Upper lobe of right lung (tissue), 1 donor: ENCODE measurements around the gene GATA5. TPM values are rescaled to one million over a fixed set of nuclear protein-coding genes. Genes with fewer than 3 reads are reported as not detected.

Source experiments
- ATAC-seq: fragments of 200-7000 bp; cut with Tn5 transposase; one replicate; pipeline ENCODE4 v1.9.1; 2020; ENCODE audit warnings: mild to moderate bottlenecking, moderate library complexity
- DNase-seq: peaks from one replicate; pipeline ENCODE4 v3.0.0-alpha.2; 2020
- H3K27ac ChIP-seq: fragments of 200-600 bp; one replicate; pipeline ENCODE4 v1.8.0; 2022
- H3K27me3 ChIP-seq: fragments of 200-600 bp; one replicate; pipeline ENCODE4 v1.8.0; 2022; ENCODE audit warnings: mild to moderate bottlenecking
- H3K36me3 ChIP-seq: fragments of 200-600 bp; one replicate; pipeline ENCODE4 v1.8.0; 2022
- H3K4me1 ChIP-seq: fragments of 200-600 bp; one replicate; pipeline ENCODE4 v1.8.0; 2022
- H3K4me3 ChIP-seq: fragments of 200-600 bp; one replicate; pipeline ENCODE4 v1.8.0; 2022; ENCODE audit warnings: mild to moderate bottlenecking
- H3K9me3 ChIP-seq: fragments of 200-600 bp; one replicate; pipeline ENCODE4 v1.8.0; 2022
- CTCF ChIP-seq: fragments of 200-600 bp; IDR thresholded peaks from one replicate; pipeline ENCODE4 v1.8.0; 2022; ENCODE audit warnings: antibody characterized with exemption
- intact Hi-C: fragments of 100-400 bp; cut with DNase I; formaldehyde crosslinking; loops from one replicate; pipeline ENCODE4 v1.11.0; 2022
- total RNA-seq: library from RNA; stranded (reverse); fragmentation: NEBNext Ultra II Directional; extraction: Animal tissue kit (Norgen Biotek cat#: 25700); gene quantifications from one replicate; pipeline ENCODE4 v1.2.1, GENCODE V29; 2021
- donor health status: DM: no; HTN: yes; CAD: no; lungs with severe emphysema.

GATA5 gene
- total RNA-seq, 1 donor from 2014 or later, result 2.5 TPM

- Histone ChIP-seq H3K9me3 (no peaks in the 10 kb centered on the region), H3K36me3 (no peaks in the 10 kb centered on the region), H3K27me3 (peaks cover 56% of the 10 kb centered on the region), H3K4me1 (peaks cover 8% of the 10 kb centered on the region), H3K27ac (no peak overlapping the region), H3K4me3 (no peak overlapping the region)
- DNase-seq (no peak), ATAC-seq (no peak)
- intact Hi-C loops, result no loop called here
- no peak for TF ChIP-seq CTCF
Measured at GRCh38 chr20:62472941-62473585, 2.7 kb downstream of the GATA5 start.

GRCh38 chr20:62472138-62472940, 3.5 kb downstream of the GATA5 start:
- Histone ChIP-seq H3K36me3 (no peaks in the 10 kb centered on the region), H3K4me1 (peaks cover 8% of the 10 kb centered on the region), H3K27me3 (peaks cover 49% of the 10 kb centered on the region), H3K9me3 (no peaks in the 10 kb centered on the region), H3K4me3 (no peak overlapping the region), H3K27ac (no peak overlapping the region)
- intact Hi-C loops, result no loop called here
- no peak for TF ChIP-seq CTCF
- DNase-seq, result no peak
- no peak for ATAC-seq

- Histone ChIP-seq H3K4me3 (no peak overlapping the region), H3K27me3 (peaks cover 37% of the 10 kb centered on the region), H3K9me3 (no peaks in the 10 kb centered on the region), H3K36me3 (no peaks in the 10 kb centered on the region), H3K4me1 (peaks cover 1% of the 10 kb centered on the region), H3K27ac (no peak overlapping the region)
- ATAC-seq (no peak), DNase-seq (no peak)
- TF ChIP-seq CTCF, result no peak
- intact Hi-C loops, result no loop called here
Measured at GRCh38 chr20:62470459-62470858, 5.3 kb downstream of the GATA5 start.

- TF ChIP-seq CTCF, result no peak
- ATAC-seq (no peak), DNase-seq (no peak)
- peaks cover 33% of the 10 kb centered on the region for H3K27me3 ChIP-seq
- H3K36me3 ChIP-seq, result no peaks in the 10 kb centered on the region
- no peak overlapping the region for H3K4me3 ChIP-seq
- intact Hi-C loops, result no loop called here
- no peaks in the 10 kb centered on the region for H3K4me1 ChIP-seq
- no peaks in the 10 kb centered on the region for H3K9me3 ChIP-seq
- H3K27ac ChIP-seq, result no peak overlapping the region
Measured at GRCh38 chr20:62470001-62470400, 5.8 kb downstream of the GATA5 start.

GRCh38 chr20:62469352-62469751, 6.4 kb downstream of the GATA5 start:
- no peak for DNase-seq
- no peak for ATAC-seq
- Histone ChIP-seq H3K4me3 (no peak overlapping the region), H3K9me3 (no peaks in the 10 kb centered on the region), H3K36me3 (no peaks in the 10 kb centered on the region), H3K27me3 (peaks cover 26% of the 10 kb centered on the region), H3K27ac (no peak overlapping the region), H3K4me1 (no peaks in the 10 kb centered on the region)
- intact Hi-C loops, result no loop called here
- no peak for TF ChIP-seq CTCF
